Adipocyte (in vitro differentiated cells): ENCODE results near the gene ATG5.
"Not testable (repeated sequence)": the region's sequence is repeated elsewhere in the genome, so short reads cannot be mapped to it uniquely, and the experiment has no call there.

Experiments used
- DNase-seq: peaks from one replicate; pipeline ENCODE4 v3.0.0-alpha.2; 2015; ENCODE audit warnings: low read depth
- H3K27me3 ChIP-seq: replicated peaks from 2 replicates; pipeline ENCODE4 v1.7.0; 2013; ENCODE audit warnings: mild to moderate bottlenecking, low read length, moderate library complexity; ENCODE audit not compliant: control insufficient read depth, insufficient read depth
- H3K36me3 ChIP-seq: 2 replicates; pipeline ENCODE4 v1.7.0; 2013; ENCODE audit warnings: low read length, mild to moderate bottlenecking, moderate library complexity; ENCODE audit not compliant: control insufficient read depth, insufficient read depth, severe bottlenecking
- H3K4me1 ChIP-seq: 2 replicates; pipeline ENCODE4 v1.7.0; 2013; ENCODE audit warnings: mild to moderate bottlenecking, low read length, moderate library complexity; ENCODE audit not compliant: control insufficient read depth, insufficient read depth
- H3K4me3 ChIP-seq: 2 replicates; pipeline ENCODE4 v1.7.0; 2013; ENCODE audit warnings: mild to moderate bottlenecking, low read length, moderate library complexity
- H3K9ac ChIP-seq: 2 replicates; pipeline ENCODE4 v1.7.0; 2013; ENCODE audit warnings: mild to moderate bottlenecking, low read length, moderate library complexity
- H3K9me3 ChIP-seq: 2 replicates; pipeline ENCODE4 v1.7.0; 2013; ENCODE audit warnings: mild to moderate bottlenecking, low read length, moderate library complexity; ENCODE audit not compliant: control insufficient read depth

The ATG5 gene

DNA sequence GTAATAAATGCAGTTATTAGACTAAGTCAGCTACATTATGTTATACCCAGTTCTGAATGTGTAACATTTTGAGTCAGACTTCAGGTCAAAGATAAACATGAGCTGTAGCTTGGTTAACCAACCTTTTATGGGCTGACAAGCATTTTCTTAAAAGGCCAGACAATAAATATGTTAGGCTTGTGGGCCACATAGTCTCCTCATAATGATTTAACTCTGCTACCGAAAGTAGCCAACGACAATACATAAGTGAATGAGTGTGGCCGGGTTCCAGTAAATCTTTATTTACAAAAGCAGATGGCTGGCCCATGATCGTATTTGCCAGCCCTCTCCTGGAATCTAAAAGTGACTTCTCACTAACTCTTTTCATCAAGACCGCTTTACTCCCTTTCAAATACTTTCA is 49.9 kb downstream of the ATG5 start:
- no peak overlapping the region for H3K9ac ChIP-seq
- no peaks in the 10 kb centered on the region for H3K27me3 ChIP-seq
- DNase-seq = no peak

DNA sequence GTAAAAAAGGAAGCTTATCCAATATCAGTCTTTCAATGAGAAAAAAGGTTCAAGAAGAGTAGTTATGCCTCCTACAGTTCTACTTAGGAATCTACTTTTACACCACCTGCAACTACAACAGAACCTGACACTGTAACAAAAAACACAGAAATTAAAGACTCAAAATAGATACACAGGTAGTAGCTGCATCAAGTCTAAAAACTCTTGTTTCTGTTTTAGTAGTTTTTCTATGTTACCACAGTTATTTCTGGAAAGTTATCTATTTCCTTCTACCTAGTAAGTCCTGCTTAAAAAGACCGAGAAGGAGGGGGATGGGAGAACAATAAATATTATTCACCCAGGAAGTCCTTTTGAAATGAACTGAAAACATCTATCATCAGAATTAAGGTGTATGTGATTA is 52.5 kb downstream of the ATG5 start:
- H3K4me3 ChIP-seq = no peak overlapping the region
- H3K9ac ChIP-seq = no peak overlapping the region
- no peak for DNase-seq
- no peaks in the 10 kb centered on the region for H3K9me3 ChIP-seq
- no peaks in the 10 kb centered on the region for H3K27me3 ChIP-seq
- H3K4me1 ChIP-seq = peaks cover 8% of the 10 kb centered on the region
- H3K36me3 ChIP-seq = no peaks in the 10 kb centered on the region

More for the DNA sequence above, 49.9 kb downstream of the ATG5 start:
- no peaks in the 10 kb centered on the region for H3K9me3 ChIP-seq
- H3K4me3 ChIP-seq = no peak overlapping the region
- peaks cover 4% of the 10 kb centered on the region for H3K36me3 ChIP-seq
- H3K4me1 ChIP-seq = peaks cover 8% of the 10 kb centered on the region

DNA sequence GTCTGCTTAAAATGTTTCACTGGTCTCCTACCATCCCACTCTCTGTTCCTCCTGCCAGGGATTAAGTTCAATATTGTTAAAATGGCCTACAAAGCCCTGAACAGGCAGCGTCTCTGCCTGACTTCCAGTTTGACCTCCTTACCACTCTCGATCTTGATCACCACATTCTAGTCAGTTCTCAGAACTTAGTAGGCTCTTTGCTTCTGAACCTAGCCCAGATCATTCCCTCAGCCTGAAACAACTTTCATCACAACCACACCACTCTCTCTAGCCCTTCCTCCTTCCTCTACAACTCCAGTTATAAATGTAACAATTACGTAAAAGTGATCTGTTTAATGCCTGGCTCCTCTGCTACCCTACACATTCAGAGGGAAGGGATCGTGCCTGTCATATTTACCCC is 53.3 kb downstream of the ATG5 start:
- H3K4me1 ChIP-seq = peaks cover 8% of the 10 kb centered on the region
- no peak overlapping the region for H3K9ac ChIP-seq
- no peaks in the 10 kb centered on the region for H3K27me3 ChIP-seq
- H3K36me3 ChIP-seq = no peaks in the 10 kb centered on the region
- no peak for DNase-seq
- no peaks in the 10 kb centered on the region for H3K9me3 ChIP-seq
- H3K4me3 ChIP-seq = no peak overlapping the region

DNA sequence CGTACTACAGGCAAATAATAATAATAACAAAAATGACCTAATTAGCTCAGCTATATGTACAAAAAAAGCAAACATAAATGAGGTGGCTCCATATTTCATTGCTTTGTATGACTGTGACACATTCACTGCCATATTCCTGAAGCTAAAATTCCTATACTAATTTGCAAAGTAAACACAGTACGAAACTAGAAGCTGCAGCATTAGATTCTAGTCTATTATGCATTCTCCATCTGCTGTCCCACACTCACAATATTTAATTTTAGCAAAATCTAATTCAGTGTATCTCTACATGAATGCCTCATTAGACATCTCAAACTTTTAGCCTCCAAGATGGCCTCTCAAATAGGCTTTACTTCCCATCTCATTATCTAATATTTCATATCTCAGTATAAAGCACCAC is 55.1 kb downstream of the ATG5 start:
- peaks cover 8% of the 10 kb centered on the region for H3K4me1 ChIP-seq
- H3K9ac ChIP-seq = no peak overlapping the region
- no peak overlapping the region for H3K4me3 ChIP-seq
- DNase-seq = no peak
- no peaks in the 10 kb centered on the region for H3K36me3 ChIP-seq
- H3K9me3 ChIP-seq = peaks cover 8% of the 10 kb centered on the region
- no peaks in the 10 kb centered on the region for H3K27me3 ChIP-seq

DNA sequence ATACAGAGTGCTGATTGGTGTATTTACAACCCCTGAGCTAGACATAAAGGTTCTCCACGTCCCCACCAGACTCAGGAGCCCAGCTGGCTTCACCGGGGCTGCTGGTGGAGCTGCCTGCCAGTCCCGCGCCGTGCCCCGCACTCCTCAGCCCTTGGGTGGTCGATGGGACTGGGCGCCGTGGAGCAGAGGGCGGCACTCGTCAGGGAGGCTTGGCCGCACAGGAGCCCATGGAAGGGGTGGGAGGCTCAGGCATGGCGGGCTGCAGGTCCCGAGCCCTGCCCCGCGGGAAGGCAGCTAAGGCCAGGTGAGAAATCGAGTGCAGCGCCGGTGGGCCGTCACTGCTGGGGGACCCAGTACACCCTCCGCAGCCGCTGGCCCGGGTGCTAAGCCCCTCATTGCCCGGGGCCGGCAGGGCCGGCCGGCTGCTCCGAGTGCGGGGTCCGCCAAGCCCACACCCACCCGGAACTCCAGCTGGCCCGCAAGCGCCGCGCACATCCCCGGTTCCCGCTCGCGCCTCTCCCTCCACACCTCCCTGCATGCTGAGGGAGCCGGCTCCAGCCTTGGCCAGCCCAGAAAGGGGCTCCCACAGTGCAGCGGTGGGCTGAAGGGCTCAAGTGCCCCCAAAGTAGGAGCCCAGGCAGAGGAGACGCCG is 56.2 kb downstream of the ATG5 start:
- not testable (repeated sequence) for H3K36me3 ChIP-seq, H3K27me3 ChIP-seq, H3K9ac ChIP-seq, DNase-seq, H3K4me1 ChIP-seq, H3K4me3 ChIP-seq
- peaks cover 11% of the 10 kb centered on the region for H3K9me3 ChIP-seq

DNA sequence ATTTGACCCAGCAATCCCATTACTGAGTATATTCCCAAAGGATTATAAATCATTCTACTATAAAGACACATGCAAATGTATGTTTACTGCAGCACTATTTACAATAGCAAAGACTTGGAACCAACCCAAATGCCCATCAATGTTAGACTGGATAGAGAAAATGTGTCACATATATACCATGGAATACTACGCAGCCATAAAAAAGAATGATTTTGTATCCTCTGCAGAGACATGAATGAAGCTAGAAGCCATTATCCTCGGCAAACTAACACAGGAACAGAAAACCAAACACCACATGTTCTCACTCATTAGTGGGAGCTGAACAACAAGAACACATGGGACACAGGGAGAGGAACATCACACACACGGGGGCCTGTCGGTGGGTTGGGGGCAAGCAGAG is 57.1 kb downstream of the ATG5 start:
- H3K27me3 ChIP-seq, H3K4me3 ChIP-seq, DNase-seq, H3K4me1 ChIP-seq, H3K9ac ChIP-seq, H3K36me3 ChIP-seq: not testable (repeated sequence)
- peaks cover 11% of the 10 kb centered on the region for H3K9me3 ChIP-seq

DNA sequence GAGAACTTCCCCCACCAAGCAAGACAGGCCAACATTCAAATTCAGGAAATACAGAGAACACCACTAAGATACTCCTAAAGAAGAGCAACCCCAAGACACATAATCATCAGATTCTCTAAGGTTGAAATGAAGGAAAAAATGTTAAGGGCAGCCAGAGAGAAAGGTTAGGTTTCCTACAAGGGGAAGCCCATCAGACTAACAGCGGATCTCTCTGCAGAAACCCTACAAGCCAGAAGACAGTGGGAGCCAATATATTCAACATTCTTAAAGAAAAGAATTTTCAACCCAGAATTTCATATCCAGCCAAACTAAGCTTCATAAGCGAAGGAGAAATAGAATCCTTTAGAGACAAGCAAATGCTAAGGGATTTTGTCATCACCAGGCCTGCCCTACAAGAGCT is 61.1 kb downstream of the ATG5 start:
- Histone ChIP-seq H3K9me3 (peaks cover 11% of the 10 kb centered on the region), H3K4me1 (peaks cover 18% of the 10 kb centered on the region)
- H3K36me3 ChIP-seq, H3K9ac ChIP-seq, H3K4me3 ChIP-seq, H3K27me3 ChIP-seq, DNase-seq: not testable (repeated sequence)

DNA sequence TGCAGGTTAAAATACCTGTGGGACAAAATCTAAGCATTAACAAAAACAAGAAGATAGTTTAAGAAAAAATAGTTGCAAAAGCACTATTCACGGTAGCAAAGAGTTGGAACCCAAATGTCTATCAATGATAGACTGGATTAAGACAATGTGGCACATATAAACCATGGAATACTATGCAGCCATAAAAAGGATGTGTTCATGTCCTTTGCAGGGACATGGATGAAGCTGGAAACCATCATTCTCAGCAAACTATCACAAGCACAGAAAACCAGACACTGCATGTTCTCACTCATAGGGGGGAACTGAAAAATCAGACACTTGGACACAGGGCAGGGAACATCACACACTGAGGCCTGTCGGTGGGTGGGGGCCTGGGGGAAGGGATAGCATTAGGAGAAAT is 65.8 kb downstream of the ATG5 start:
- H3K27me3 ChIP-seq, H3K36me3 ChIP-seq, H3K4me3 ChIP-seq, H3K9me3 ChIP-seq, H3K9ac ChIP-seq, DNase-seq: not testable (repeated sequence)
- H3K4me1 ChIP-seq = peaks cover 47% of the 10 kb centered on the region

DNA sequence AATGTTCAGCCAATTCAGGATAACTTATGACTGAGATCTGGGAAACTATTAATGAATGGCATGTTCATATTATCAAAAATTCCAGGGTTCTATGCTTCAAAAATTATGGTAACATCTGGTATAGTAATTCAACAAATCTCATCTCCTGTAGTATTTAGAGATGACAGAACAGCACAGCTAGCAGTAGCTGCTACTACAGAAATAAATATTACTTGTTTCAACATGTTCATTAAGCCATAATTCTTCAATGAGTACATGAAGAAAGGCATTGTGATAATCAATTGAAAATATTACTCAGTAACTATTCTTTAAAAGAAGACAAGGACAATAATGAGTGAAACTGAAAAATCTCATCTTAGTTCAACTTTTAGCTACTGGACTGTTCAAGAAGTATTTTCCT is 66.8 kb downstream of the ATG5 start:
- peaks cover 7% of the 10 kb centered on the region for H3K36me3 ChIP-seq
- no peak for DNase-seq
- H3K4me3 ChIP-seq = no peak overlapping the region

DNA sequence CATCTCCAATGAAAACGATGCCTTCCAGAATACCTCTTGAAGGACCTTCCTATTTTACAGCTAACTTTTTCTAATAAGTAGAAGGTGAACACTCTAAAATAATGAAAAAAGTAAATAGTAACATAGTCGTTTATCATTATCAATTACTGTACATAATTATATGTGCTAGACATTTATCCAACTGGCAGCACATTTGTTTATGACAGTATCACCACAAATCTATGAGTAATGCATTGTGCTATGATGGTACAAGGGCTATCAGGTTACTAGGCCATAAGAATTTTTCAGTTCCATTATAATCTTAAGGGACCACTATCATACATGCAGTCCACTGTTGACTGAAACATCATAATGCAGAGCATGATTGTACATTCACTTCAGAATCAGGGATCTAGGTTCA is 68.4 kb downstream of the ATG5 start:
- Histone ChIP-seq H3K27me3 (no peaks in the 10 kb centered on the region), H3K9ac (no peak overlapping the region), H3K4me1 (peaks cover 68% of the 10 kb centered on the region), H3K9me3 (no peaks in the 10 kb centered on the region), H3K4me3 (no peak overlapping the region), H3K36me3 (no peaks in the 10 kb centered on the region)
- DNase-seq = peak; percentile 53

More for the DNA sequence above, 66.8 kb downstream of the ATG5 start:
- H3K4me1 ChIP-seq = peaks cover 57% of the 10 kb centered on the region
- no peaks in the 10 kb centered on the region for H3K27me3 ChIP-seq
- no peak overlapping the region for H3K9ac ChIP-seq
- no peaks in the 10 kb centered on the region for H3K9me3 ChIP-seq

DNA sequence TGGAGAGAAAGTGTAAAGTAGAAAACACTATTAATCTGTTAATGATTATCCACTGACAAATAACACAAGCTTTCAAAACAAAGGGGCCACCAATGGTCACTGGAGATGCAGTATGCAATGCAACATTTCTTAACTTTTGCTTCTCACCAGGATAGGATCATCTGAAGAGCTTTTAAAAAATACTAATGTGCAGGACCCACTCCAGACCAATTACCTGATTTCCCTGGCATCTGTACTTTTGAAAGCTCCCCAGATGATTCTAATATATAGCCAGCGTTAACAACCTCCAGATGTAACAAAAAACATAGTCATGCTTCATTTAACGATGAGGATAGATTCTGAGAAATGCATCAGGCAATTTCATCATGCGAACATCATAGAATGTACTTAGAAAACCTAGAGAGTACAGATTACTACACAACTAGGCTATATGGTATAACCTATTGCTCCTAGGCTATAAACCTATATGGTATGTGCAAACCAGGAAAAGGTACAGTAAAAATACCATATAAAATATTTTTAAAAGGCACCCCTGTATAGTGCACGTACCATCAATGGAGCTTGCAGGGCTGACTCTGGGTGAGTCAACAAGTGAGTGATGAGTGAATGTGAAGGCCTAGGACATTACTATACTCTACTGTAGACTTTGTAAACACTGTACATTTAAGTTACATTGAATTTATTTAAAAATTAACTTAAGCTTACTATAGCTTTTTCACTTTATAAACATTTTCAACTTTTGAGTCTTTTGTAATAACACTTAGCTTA is 69.2 kb downstream of the ATG5 start:
- no peaks in the 10 kb centered on the region for H3K9me3 ChIP-seq
- H3K27me3 ChIP-seq = no peaks in the 10 kb centered on the region
- peaks cover 62% of the 10 kb centered on the region for H3K4me1 ChIP-seq
- peak; percentile 86 for DNase-seq
- no peak overlapping the region for H3K4me3 ChIP-seq
- no peak overlapping the region for H3K9ac ChIP-seq
- no peaks in the 10 kb centered on the region for H3K36me3 ChIP-seq
